SH-SY5Y (cell line): ENCODE measurements around the gene PCA3.

ENCODE experiments used
- GATA2 ChIP-seq: IDR thresholded peaks from 2 replicates; pipeline ENCODE4 v1.6.1; 2011; ENCODE audit warnings: mild to moderate bottlenecking, low read depth, low read length
- GATA3 ChIP-seq: IDR thresholded peaks from 2 replicates; pipeline ENCODE4 v1.6.1; 2011; ENCODE audit warnings: low read depth, mild to moderate bottlenecking, low read length, moderate library complexity

- TF ChIP-seq GATA2 = no peak
- no peak for TF ChIP-seq GATA3
These were observed 2.8 kb upstream of the PCA3 start for GRCh38 chr9:76761448-76761847.
